ENCODE data around the gene FARS2.
"Not testable (repeated sequence)": the region's sequence is repeated elsewhere in the genome, so short reads cannot be mapped to it uniquely, and the experiment has no call there.

FARS2 gene

GRCh38 chr6:5645328-5646290 is 384.3 kb downstream of the FARS2 start:
- DNase-seq: no peak

GRCh38 chr6:5652406-5653137 is 391.3 kb downstream of the FARS2 start:
- DNase-seq: no peak

- DNase-seq: no peak
Observed at GRCh38 chr6:5653801-5654200, 392.5 kb downstream of the FARS2 start.

- no peak for DNase-seq
Observed at GRCh38 chr6:5656226-5656625, 394.9 kb downstream of the FARS2 start.

- not testable (repeated sequence) for DNase-seq
Observed at GRCh38 chr6:5656695-5657094, 395.4 kb downstream of the FARS2 start.

GRCh38 chr6:5657684-5658430 is 396.5 kb downstream of the FARS2 start:
- DNase-seq: no peak

- DNase-seq: no peak
Observed at GRCh38 chr6:5659467-5659866, 398.2 kb downstream of the FARS2 start.

- no peak for DNase-seq
Observed at GRCh38 chr6:5660772-5661171, 399.5 kb downstream of the FARS2 start.

GRCh38 chr6:5662797-5663196 is 401.5 kb downstream of the FARS2 start:
- no peak for DNase-seq

- DNase-seq: no peak
Observed at GRCh38 chr6:5663259-5663658, 401.9 kb downstream of the FARS2 start.

GRCh38 chr6:5663739-5664138 is 402.4 kb downstream of the FARS2 start:
- DNase-seq: no peak

GRCh38 chr6:5664149-5664548 is 402.8 kb downstream of the FARS2 start:
- DNase-seq: no peak

GRCh38 chr6:5665173-5665572 is 403.9 kb downstream of the FARS2 start:
- no peak for DNase-seq

GRCh38 chr6:5665667-5666066 is 404.4 kb downstream of the FARS2 start:
- DNase-seq: no peak

- no peak for DNase-seq
Observed at GRCh38 chr6:5666695-5667094, 405.4 kb downstream of the FARS2 start.

- no peak for DNase-seq
Observed at GRCh38 chr6:5667737-5668136, 406.4 kb downstream of the FARS2 start.

- no peak for DNase-seq
Observed at GRCh38 chr6:5670381-5670780, 409.1 kb downstream of the FARS2 start.

GRCh38 chr6:5670811-5671561 is 409.7 kb downstream of the FARS2 start:
- no peak for DNase-seq

- DNase-seq: no peak
Observed at GRCh38 chr6:5671601-5672559, 410.6 kb downstream of the FARS2 start.

- no peak for DNase-seq
Observed at GRCh38 chr6:5672581-5673011, 411.3 kb downstream of the FARS2 start.
